Immature natural killer cell (primary cell): ENCODE data around the gene PRPF31. TPM values are rescaled to one million over a fixed set of nuclear protein-coding genes. Genes with fewer than 3 reads are reported as not detected.
"Not testable (repeated sequence)": the region's sequence is repeated elsewhere in the genome, so short reads cannot be mapped to it uniquely, and the experiment has no call there.

ENCODE experiments used
- DNase-seq, 3 donors: peaks; one replicate each; pipeline ENCODE4 v3.0.0; 2022; ENCODE audit warnings: mixed read lengths in 1 of 3
- H3K27ac Mint-ChIP-seq, 6 donors: one replicate each; pipeline ENCODE4 v1.8.0; 2020; ENCODE audit warnings: mixed read lengths in 6 of 6, mild to moderate bottlenecking in 5 of 6, inconsistent platforms in 4 of 6, moderate library complexity in 3 of 6
- H3K27me3 Mint-ChIP-seq, 3 donors: one replicate each; pipeline ENCODE4 v1.8.0; 2020 to 2021; ENCODE audit warnings: low read depth in 3 of 3, mild to moderate bottlenecking in 3 of 3, mixed read lengths in 3 of 3, moderate library complexity in 3 of 3, inconsistent platforms in 1 of 3
- H3K36me3 Mint-ChIP-seq, 3 donors: one replicate each; pipeline ENCODE4 v1.8.0; 2020; ENCODE audit warnings: mixed read lengths in 3 of 3, inconsistent platforms in 2 of 3, mild to moderate bottlenecking in 2 of 3
- H3K4me1 Mint-ChIP-seq, 2 donors: one replicate each; pipeline ENCODE4 v1.8.0; 2020; ENCODE audit warnings: inconsistent platforms in 2 of 2, mild to moderate bottlenecking in 2 of 2, mixed read lengths in 2 of 2, moderate library complexity in 1 of 2
- H3K4me3 Mint-ChIP-seq, 5 donors: one replicate each; pipeline ENCODE4 v1.8.0; 2020; ENCODE audit warnings: mild to moderate bottlenecking in 5 of 5, mixed read lengths in 5 of 5, inconsistent platforms in 3 of 5, moderate library complexity in 3 of 5
- H3K9me3 Mint-ChIP-seq, 6 donors: one replicate each; pipeline ENCODE4 v1.8.0; 2020; ENCODE audit warnings: mild to moderate bottlenecking in 6 of 6, mixed read lengths in 6 of 6, inconsistent platforms in 4 of 6, moderate library complexity in 3 of 6
- polyA plus RNA-seq, 3 donors: library from polyadenylated mRNA; unstranded; fragments of 300-500 nt; fragmentation: Illumina TruSeq; gene quantifications; one replicate each; pipeline ENCODE4 v1.2.3, GENCODE V29; 2021

The PRPF31 gene, protein sequence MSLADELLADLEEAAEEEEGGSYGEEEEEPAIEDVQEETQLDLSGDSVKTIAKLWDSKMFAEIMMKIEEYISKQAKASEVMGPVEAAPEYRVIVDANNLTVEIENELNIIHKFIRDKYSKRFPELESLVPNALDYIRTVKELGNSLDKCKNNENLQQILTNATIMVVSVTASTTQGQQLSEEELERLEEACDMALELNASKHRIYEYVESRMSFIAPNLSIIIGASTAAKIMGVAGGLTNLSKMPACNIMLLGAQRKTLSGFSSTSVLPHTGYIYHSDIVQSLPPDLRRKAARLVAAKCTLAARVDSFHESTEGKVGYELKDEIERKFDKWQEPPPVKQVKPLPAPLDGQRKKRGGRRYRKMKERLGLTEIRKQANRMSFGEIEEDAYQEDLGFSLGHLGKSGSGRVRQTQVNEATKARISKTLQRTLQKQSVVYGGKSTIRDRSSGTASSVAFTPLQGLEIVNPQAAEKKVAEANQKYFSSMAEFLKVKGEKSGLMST
- 10 to 100 TPM; 61.0 to 81.0 (median 72.7) TPM for polyA plus RNA-seq

DNA sequence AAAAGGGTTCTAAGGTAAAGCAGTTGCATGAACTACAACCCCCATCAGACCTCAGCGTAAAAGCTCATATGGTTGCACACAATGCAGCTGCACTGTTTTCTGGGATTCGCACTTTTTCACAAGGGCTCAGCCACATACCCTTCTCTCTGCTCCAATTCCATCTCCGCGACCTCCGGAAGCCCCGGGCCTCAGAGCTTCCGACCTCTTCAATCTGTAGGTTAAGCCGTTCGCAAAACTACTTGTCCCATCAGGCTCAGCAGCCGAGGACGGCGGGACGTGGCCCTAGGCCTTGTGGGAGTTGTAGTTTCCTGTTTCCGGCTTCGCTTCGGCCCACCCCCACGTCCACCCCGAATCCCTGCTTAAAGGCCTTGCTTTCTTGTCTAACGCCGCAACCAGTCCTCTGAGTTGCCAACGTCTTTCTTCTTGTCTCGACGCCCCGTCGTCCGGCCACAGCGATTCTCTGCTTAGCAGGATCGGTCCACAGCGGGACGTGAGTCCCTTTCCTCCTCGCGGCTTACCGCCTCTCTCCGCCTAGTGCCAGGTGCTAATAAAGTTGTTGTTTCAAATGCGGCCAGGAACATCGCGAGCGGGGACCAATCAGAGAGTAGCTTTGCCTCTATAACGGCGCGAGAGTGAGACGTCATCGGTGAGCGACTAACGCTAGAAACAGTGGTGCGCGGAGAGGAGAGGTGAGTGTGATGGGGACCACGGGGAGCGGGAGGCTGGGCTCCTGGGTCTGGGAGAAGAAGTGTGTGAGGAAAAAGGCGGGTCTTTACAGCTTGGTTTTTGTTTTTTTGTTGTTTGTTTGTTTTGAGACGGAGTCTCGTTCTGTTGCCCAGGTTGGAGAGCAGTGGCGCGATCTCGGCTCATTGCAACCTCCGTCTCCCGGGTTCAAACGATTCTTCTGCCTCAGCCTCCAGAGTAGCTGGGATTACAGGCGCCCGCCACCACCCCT, at the start of gene PRPF31, which contains the start of gene TFPT:
Gene PRPF31 (plus strand): TSS at position 646 of the 955 bp plus-strand sequence. CDS start 2,525 bp downstream, outside the sequence.
Gene TFPT (minus strand): TSS at position 549 of the 955 bp plus-strand sequence. CDS start 388 bp downstream, at position 161.
- Mint-ChIP-seq H3K27me3 (peaks cover 5 to 10% (median 8%) of the 10 kb centered on the region in 3 donors), H3K4me3 (peak within 1 kb of the TSS; percentile 88 to 98 (median 93)), H3K9me3 (no peaks in the 10 kb centered on the region), H3K36me3 (peaks cover 7 to 15% (median 8%) of the 10 kb centered on the region in 3 donors), H3K4me1 (peaks cover 31 to 32% of the 10 kb centered on the region in 2 donors), H3K27ac (peak within 1 kb of the TSS; percentile 90 to 98 (median 91))
- DNase-seq, result peak; percentile 96 to 97 (median 96)

DNA sequence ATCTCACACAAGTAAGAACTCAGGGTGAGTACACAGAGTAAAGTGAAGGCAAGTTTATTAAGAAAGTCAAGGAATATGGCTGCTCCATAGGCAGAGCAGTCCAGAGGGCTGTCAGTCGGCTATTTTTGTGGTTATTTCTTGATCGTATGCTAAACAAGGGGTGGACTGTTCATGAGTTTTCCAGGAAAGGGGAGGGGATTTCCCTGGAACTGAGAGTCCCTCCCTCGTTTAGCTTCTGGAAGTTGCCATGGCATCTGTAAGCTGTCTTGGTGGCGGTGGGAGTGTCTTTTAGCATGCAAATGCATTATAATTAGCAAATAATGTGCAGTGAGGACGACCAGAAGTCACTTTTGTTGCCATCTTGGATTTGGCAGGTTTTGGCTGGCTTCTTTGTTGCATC, 46.1 kb upstream of the PRPF31 start:
- Mint-ChIP-seq H3K27ac (no peak overlapping the region), H3K4me3 (no peak overlapping the region), H3K36me3 (no peaks in the 10 kb centered on the region), H3K27me3 (peaks cover 1 to 6% (median 2%) of the 10 kb centered on the region in 3 donors), H3K9me3 (no peaks in the 10 kb centered on the region), H3K4me1 (no peaks in the 10 kb centered on the region)
- no peak for DNase-seq

DNA sequence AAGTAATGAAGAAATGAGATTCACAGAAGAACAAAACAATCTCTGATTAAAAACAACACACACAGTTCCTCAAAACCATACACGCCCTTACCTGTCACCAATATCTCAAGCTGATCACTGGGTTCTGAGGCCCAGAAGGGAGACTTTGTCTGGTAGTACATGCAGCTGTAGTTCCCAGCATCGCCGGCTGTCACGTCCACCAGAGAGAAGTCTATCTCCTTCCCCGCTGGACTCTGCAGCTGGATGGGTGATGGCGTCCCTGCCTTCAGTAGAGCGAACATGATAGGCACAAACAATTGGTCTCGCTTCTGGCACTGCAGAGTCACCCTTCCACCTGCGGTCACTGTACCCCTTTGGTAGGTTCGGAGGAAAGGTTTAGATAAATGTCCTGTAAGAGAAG, 41.7 kb upstream of the PRPF31 start:
- Mint-ChIP-seq H3K27me3 (peaks cover 2 to 11% (median 2%) of the 10 kb centered on the region in 3 donors), H3K27ac (no peak overlapping the region), H3K9me3 (no peaks in the 10 kb centered on the region), H3K4me3 (no peak overlapping the region), H3K36me3 (no peaks in the 10 kb centered on the region), H3K4me1 (no peaks in the 10 kb centered on the region)
- no peak for DNase-seq

DNA sequence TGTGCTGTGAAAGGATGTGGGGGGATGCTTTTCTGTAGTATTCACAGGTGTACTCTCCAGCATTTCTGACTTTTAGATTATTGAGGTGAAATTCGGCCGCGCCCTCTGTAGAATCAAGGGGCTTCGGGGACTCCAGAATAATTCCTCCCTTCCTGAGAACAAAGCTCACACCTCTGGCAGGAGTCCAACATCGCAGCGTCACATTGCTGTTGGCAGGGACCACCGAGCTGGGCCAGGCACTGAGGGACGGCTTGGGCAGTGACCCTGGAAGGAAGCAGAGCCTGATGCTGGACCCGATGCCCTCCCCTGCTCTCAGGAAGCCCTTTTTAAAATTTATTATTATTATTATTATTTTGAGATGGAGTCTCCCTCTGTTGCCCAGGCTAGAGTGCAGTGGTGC, 40.7 kb upstream of the PRPF31 start:
- no peak for DNase-seq
- no peaks in the 10 kb centered on the region for H3K9me3 Mint-ChIP-seq
- peaks cover 2 to 11% (median 3%) of the 10 kb centered on the region in 3 donors for H3K27me3 Mint-ChIP-seq
- no peak overlapping the region for H3K4me3 Mint-ChIP-seq
- H3K4me1 Mint-ChIP-seq, result no peaks in the 10 kb centered on the region
- H3K36me3 Mint-ChIP-seq, result no peaks in the 10 kb centered on the region
- no peak overlapping the region for H3K27ac Mint-ChIP-seq

DNA sequence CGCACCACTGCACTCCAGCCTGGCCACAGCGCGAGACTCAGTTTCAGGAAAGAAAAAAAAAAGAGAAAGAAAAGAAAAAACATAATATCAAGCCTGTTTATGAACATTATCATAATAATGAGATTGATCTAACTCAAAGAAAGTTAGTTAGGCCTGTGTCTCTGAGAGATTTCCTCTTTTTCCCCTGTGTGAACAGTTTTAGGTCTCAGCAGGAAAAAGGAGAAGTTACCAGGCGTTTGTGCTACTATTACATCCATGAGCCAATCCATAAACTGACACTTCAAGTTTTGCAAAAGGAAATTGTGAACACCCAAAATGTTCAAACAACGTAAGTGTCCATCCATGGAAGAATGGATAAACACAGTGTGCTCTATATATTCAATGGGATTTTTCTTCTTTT, 38.2 kb upstream of the PRPF31 start:
- H3K4me1 Mint-ChIP-seq, result no peaks in the 10 kb centered on the region
- no peak for DNase-seq
- H3K27ac Mint-ChIP-seq, result no peak overlapping the region
- no peaks in the 10 kb centered on the region for H3K36me3 Mint-ChIP-seq
- peaks cover 2 to 8% (median 3%) of the 10 kb centered on the region in 3 donors for H3K27me3 Mint-ChIP-seq
- H3K4me3 Mint-ChIP-seq, result no peak overlapping the region
- H3K9me3 Mint-ChIP-seq, result no peaks in the 10 kb centered on the region

DNA sequence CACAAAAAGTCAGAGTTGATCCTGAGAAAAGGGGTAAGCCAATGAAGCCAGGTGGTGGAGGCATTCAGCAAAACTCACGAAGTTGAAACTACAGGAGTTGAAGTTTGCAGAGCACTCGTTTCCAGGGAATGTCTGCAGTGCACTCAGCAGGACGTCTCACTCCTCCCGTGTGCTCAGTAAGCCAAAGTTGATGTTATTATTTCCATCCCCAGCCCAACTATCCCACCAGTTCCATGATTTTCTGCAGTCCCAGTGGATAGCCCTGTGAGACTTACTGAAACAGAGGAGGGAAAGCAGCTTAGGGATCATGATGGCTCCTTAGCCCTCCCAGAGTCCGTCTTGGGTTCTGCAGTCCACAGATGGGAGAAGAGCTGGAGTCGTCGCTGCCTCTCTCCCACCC, 34.5 kb upstream of the PRPF31 start, which contains the start of gene TARM1:
Gene TARM1 (minus strand): TSS at position 334 of the 400 bp plus-strand sequence. CDS start 25 bp downstream, at position 309.
- Mint-ChIP-seq H3K4me1 (no peaks in the 10 kb centered on the region), H3K27ac (no peak within 1 kb of the TSS), H3K4me3 (no peak within 1 kb of the TSS), H3K36me3 (no peaks in the 10 kb centered on the region), H3K27me3 (peaks cover 0 to 5% (median 2%) of the 10 kb centered on the region in 3 donors), H3K9me3 (peaks cover 0 to 4% (median 0%) of the 10 kb centered on the region in 6 donors)
- no peak for DNase-seq

DNA sequence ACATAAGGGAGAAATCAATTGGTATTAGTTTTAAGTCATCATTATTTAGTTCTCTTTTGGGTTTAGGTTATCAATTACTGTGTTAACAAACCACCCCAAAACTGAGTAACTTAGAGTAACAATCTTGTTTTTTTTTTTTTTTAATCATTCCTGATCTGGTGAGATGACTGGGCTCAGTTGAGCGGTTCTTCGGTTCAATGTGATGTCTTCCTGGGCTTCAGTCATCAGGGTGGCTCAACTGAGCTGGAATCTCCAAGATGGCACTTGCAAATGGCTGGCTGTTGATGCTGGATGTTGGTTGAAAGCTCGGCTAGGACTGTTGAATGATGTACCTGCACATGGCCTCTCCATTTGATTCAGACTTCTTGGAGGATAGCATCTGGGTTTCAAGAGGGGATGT, 31.1 kb upstream of the PRPF31 start:
- H3K27me3 Mint-ChIP-seq, result peaks cover 0 to 5% (median 2%) of the 10 kb centered on the region in 3 donors
- H3K4me1 Mint-ChIP-seq, result no peaks in the 10 kb centered on the region
- H3K27ac Mint-ChIP-seq, result no peak overlapping the region
- no peak overlapping the region for H3K4me3 Mint-ChIP-seq
- no peak for DNase-seq
- H3K9me3 Mint-ChIP-seq, result peaks cover 0 to 4% (median 0%) of the 10 kb centered on the region in 6 donors
- no peaks in the 10 kb centered on the region for H3K36me3 Mint-ChIP-seq

DNA sequence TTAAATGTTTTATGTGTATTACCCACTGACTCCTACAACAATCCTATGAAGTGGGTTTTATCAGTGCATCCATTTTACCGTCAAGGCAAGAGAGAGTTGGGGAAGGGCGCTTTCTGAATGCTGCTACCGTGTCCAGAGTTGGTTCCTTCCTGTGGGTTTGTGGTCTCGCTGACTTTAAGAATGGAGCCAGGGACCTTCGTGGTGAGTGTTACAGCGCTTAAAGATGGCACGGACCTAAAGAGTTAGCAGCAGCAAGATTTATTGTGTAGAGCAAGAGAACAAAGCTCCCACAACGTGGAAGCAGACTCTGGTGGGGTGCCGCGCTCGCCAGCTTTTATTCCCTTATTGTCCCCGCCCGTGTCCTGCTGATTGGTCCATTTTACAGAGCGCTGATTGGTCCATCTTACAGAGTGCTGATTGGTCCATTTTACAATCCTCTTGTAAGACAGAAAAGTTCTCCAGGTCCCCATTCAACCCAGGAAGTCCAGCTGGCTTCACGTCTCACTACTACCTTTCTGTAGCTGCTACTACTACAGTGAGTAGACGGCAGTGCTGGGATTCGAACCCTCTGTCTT, 21.0 kb upstream of the PRPF31 start:
- Mint-ChIP-seq H3K9me3 (no peaks in the 10 kb centered on the region), H3K4me3 (peak overlapping the region in 4 of 5 donors; percentile 33 to 57 (median 48)), H3K27me3 (peaks cover 4 to 17% (median 13%) of the 10 kb centered on the region in 3 donors), H3K27ac (peak overlapping the region in 3 of 6 donors; percentile 29 to 44 (median 31)), H3K4me1 (peaks cover 17 to 19% of the 10 kb centered on the region in 2 donors), H3K36me3 (no peaks in the 10 kb centered on the region)
- no peak for DNase-seq

DNA sequence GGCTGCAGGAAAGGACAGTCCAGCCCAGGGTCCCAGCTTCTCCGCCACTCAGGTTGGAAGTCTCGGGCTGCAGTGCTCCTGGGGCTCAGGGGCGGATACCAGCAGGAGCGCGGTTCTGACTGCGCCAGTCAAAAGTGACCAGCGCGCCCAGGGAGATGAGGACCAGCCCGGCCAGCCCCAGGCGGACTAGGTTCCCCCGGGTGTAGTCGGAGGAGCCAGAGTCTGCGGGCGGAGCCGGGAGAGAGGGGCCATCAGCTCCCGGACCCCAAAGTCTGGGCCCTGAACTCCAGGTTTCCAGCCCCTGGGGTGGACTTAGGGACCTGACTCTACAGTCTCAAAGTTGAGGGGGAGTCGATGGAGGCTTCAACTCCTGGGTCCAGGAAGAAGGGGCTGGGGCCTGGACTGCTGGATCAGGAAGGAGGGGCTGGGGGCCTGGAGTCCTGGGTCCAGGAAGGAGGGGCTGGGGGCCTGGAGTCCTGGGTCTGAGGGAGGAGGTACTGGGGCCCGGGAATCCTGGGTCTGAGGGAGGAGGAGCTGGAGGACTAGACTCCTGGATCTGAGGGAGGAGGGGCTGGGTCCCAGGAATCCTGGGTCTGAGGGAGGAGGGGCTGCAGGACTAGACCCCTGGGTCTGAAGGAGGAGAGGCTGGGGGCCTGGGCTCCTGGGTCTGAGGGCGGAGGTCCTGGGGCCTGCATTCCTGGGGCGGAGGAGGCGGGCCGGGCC, 20.3 kb upstream of the PRPF31 start:
- Mint-ChIP-seq H3K4me1 (peaks cover 17 to 19% of the 10 kb centered on the region in 2 donors), H3K27me3 (peaks cover 2 to 17% (median 11%) of the 10 kb centered on the region in 3 donors), H3K4me3 (peak overlapping the region in 3 of 5 donors; percentile 79 to 90 (median 85)), H3K27ac (no peak overlapping the region), H3K36me3 (no peaks in the 10 kb centered on the region), H3K9me3 (no peaks in the 10 kb centered on the region)
- no peak for DNase-seq

DNA sequence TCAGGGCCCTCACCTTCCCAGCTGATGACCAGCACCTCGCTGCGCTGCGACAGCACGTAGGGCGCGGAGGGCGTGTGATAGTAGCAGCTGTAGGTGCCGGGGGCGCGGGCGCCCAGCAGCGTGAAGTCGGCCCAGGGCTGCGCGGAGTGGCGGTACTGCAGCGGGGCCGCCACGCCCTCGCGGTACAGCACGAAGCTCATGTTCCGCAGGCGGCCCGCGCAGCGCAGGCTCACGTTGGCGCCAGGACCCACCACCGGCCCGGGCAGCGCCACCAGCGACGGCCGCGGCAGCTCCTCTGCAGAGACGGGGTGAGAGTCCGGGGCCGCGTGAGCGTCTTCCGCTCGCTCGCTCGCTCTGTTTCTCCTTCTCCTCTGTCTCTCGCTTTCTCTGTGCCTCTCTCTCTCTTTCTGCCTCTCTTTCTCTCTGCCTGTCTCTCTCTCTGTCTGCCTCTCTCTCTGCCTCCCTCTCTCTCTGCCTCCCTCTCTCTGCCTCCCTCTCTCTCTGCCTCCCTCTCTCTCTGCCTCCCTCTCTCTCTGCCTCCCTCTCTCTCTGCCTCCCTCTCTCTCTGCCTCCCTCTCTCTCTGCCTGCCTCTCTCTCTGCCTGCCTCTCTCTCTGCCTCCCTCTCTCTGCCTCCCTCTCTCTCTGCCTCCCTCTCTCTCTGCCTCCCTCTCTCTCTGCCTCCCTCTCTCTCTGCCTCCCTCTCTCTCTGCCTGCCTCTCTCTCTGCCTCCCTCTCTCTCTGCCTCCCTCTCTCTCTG, 19.5 kb upstream of the PRPF31 start:
- not testable (repeated sequence) for H3K9me3 Mint-ChIP-seq, H3K36me3 Mint-ChIP-seq
- H3K27me3 Mint-ChIP-seq, result peaks cover 2 to 14% (median 11%) of the 10 kb centered on the region in 3 donors
- peak overlapping the region; percentile 79 to 94 (median 86) for H3K4me3 Mint-ChIP-seq
- peak; percentile 53 to 72 (median 71) for DNase-seq
- peak overlapping the region; percentile 81 to 92 (median 88) for H3K27ac Mint-ChIP-seq
- H3K4me1 Mint-ChIP-seq, result peaks cover 18 to 21% of the 10 kb centered on the region in 2 donors

DNA sequence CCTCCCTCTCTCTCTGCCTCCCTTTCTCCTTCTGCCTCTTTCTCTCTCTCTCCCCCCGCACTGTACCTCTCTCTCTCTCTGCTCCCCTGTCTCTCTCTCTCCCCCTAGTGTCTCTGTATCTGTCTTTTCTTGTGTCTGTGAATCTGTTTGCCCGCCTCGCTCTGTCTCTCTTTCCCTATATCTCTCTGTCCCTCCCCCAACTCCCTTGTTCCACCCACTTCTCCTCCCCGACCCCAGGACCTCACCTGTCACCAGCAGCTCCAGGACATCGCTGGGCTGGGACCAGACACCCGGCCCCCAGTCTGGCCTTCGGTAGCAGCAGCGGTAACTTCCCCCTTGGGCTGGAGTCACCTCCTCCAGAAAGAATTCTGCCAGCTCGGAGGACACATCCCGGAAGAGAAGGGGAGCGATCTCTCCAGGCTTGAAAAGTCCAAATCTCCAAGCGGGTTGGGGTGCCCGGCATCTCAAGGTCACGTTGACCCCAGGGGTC, 18.9 kb upstream of the PRPF31 start:
- Mint-ChIP-seq H3K4me3 (peak overlapping the region; percentile 71 to 94 (median 79)), H3K9me3 (no peaks in the 10 kb centered on the region), H3K36me3 (no peaks in the 10 kb centered on the region), H3K27ac (peak overlapping the region; percentile 73 to 92 (median 86)), H3K4me1 (peaks cover 21 to 25% of the 10 kb centered on the region in 2 donors), H3K27me3 (peaks cover 2 to 14% (median 11%) of the 10 kb centered on the region in 3 donors)
- DNase-seq, result peak; percentile 35 to 55 (median 55)
